ENCODE data around the gene ADAMTS16.

DNA sequence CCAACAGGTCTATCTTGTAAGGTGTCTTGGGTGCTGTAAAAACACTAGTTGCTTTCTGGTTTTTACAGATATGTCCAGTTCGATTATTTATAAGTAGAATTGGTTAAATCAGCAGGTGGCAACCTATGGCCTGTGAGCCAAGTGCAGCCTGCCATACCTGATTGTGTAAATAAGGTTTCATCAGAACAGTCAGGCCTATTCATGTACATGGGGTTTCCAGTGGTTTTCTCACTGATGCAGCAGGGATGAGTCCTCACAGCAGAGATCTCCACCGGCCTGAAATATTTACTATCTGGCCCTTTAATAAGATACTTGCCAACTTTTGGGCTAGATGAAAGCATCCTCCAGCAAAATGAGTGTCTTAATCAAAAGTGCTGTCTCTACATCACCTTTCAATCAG is 149.4 kb downstream of the ADAMTS16 start:
- TF ChIP-seq, protein P1, sequence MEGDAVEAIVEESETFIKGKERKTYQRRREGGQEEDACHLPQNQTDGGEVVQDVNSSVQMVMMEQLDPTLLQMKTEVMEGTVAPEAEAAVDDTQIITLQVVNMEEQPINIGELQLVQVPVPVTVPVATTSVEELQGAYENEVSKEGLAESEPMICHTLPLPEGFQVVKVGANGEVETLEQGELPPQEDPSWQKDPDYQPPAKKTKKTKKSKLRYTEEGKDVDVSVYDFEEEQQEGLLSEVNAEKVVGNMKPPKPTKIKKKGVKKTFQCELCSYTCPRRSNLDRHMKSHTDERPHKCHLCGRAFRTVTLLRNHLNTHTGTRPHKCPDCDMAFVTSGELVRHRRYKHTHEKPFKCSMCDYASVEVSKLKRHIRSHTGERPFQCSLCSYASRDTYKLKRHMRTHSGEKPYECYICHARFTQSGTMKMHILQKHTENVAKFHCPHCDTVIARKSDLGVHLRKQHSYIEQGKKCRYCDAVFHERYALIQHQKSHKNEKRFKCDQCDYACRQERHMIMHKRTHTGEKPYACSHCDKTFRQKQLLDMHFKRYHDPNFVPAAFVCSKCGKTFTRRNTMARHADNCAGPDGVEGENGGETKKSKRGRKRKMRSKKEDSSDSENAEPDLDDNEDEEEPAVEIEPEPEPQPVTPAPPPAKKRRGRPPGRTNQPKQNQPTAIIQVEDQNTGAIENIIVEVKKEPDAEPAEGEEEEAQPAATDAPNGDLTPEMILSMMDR (IDR thresholded peaks at IDR 0.05), result no peak
- no peak for TF ChIP-seq POLR2A (IDR thresholded peaks at IDR 0.05)

Data from esophagus squamous epithelium (tissue), 4 donors.